Liver (tissue), 9 donors: ENCODE results near the gene BEAN1. TPM values are rescaled to one million over a fixed set of nuclear protein-coding genes. Genes with fewer than 3 reads are reported as not detected.
A peak's percentile ranks its signal among the peaks of the same experiment; 100 is the strongest.

ENCODE experiments used
- DNase-seq: peaks from one replicate; pipeline ENCODE4 v3.0.0-alpha.2; 2017; ENCODE audit warnings: low spot score
- H3K27ac ChIP-seq, 2 donors: one replicate each; pipeline ENCODE4 v1.7.0; 2013; ENCODE audit warnings: inconsistent platforms in 2 of 2, low read length in 2 of 2, control low read depth in 1 of 2, low read depth in 1 of 2, mild to moderate bottlenecking in 1 of 2
- H3K27me3 ChIP-seq, 4 donors: one replicate each; pipeline versions ENCODE4 v1.6.1 to v1.7.0; 2013; ENCODE audit warnings: low read length in 3 of 4, inconsistent platforms in 1 of 4, mild to moderate bottlenecking in 1 of 4, moderate library complexity in 1 of 4; ENCODE audit not compliant: control insufficient read depth in 4 of 4, insufficient read depth in 4 of 4
- H3K36me3 ChIP-seq, 4 donors: one replicate each; pipeline versions ENCODE4 v1.6.1 to v1.7.0; 2013; ENCODE audit warnings: low read length in 3 of 4, mild to moderate bottlenecking in 3 of 4, low read depth in 1 of 4, moderate library complexity in 1 of 4; ENCODE audit not compliant: control insufficient read depth in 4 of 4, insufficient read depth in 3 of 4
- H3K4me1 ChIP-seq, 4 donors: one replicate each; pipeline versions ENCODE4 v1.6.1 to v1.7.0; 2013; ENCODE audit warnings: low read length in 3 of 4, mild to moderate bottlenecking in 3 of 4, moderate library complexity in 1 of 4; ENCODE audit not compliant: control insufficient read depth in 4 of 4, insufficient read depth in 4 of 4
- H3K4me3 ChIP-seq, 3 donors: one replicate each; pipeline versions ENCODE4 v1.6.1 to v1.7.0; 2013; ENCODE audit warnings: low read length in 3 of 3, control low read depth in 1 of 3, low read depth in 1 of 3, mild to moderate bottlenecking in 1 of 3
- H3K9ac ChIP-seq, 2 donors: one replicate each; pipeline ENCODE4 v1.7.0; 2013; ENCODE audit warnings: low read length in 2 of 2, mild to moderate bottlenecking in 2 of 2, moderate library complexity in 2 of 2, control low read depth in 1 of 2, low read depth in 1 of 2
- H3K9me3 ChIP-seq, 4 donors: one replicate each; pipeline versions ENCODE4 v1.6.1 to v1.7.0; 2013; ENCODE audit warnings: low read length in 3 of 4; ENCODE audit not compliant: control insufficient read depth in 4 of 4
- ATF3 ChIP-seq: IDR thresholded peaks from 2 replicates; pipeline ENCODE4 v1.6.1; 2016; ENCODE audit warnings: antibody characterized with exemption
- CTCF ChIP-seq: fragments of 150-350 bp; IDR thresholded peaks from 2 replicates; pipeline ENCODE4 v1.5.1; 2017; ENCODE audit warnings: improper control_type of control experiment, low read depth, low read length; ENCODE audit not compliant: missing input control
- EGR1 ChIP-seq, 2 donors: IDR thresholded peaks; 2 replicates each; pipeline ENCODE4 v1.6.1; 2016 to 2018; ENCODE audit warnings: antibody characterized with exemption in 2 of 2, low read depth in 2 of 2
- FOXA1 ChIP-seq: IDR thresholded peaks from 2 replicates; pipeline ENCODE4 v1.6.1; 2016; ENCODE audit warnings: antibody characterized with exemption
- FOXA2 ChIP-seq: IDR thresholded peaks from 2 replicates; pipeline ENCODE4 v1.6.1; 2016; ENCODE audit warnings: antibody characterized with exemption
- GABPA ChIP-seq, 2 donors: IDR thresholded peaks in 1 of 2; conservative IDR thresholded peaks in 1 of 2; 2 replicates each; pipeline ENCODE4 v1.6.1; 2016; ENCODE audit warnings: antibody characterized with exemption in 2 of 2, mild to moderate bottlenecking in 1 of 2, moderate library complexity in 1 of 2
- HNF4A ChIP-seq, 2 donors: conservative IDR thresholded peaks; 2 replicates each; pipeline ENCODE4 v1.6.1; 2016; ENCODE audit warnings: antibody characterized with exemption in 2 of 2, mild to moderate bottlenecking in 2 of 2
- HNF4G ChIP-seq: IDR thresholded peaks from 2 replicates; pipeline ENCODE4 v1.6.1; 2016; ENCODE audit warnings: antibody characterized with exemption
- JUND ChIP-seq, 2 donors: IDR thresholded peaks; 2 replicates each; pipeline ENCODE4 v1.6.1; 2016; ENCODE audit warnings: antibody characterized with exemption in 2 of 2
- NR2F2 ChIP-seq: IDR thresholded peaks from 2 replicates; pipeline ENCODE4 v1.6.1; 2016; ENCODE audit warnings: antibody characterized with exemption
- RAD21 ChIP-seq, 2 donors: IDR thresholded peaks; 2 replicates each; pipeline ENCODE4 v1.6.1; 2016; ENCODE audit warnings: antibody characterized with exemption in 2 of 2, mild to moderate bottlenecking in 2 of 2
- REST ChIP-seq: IDR thresholded peaks from 2 replicates; pipeline ENCODE4 v1.6.1; 2016; ENCODE audit warnings: antibody characterized with exemption, mild to moderate bottlenecking
- RXRA ChIP-seq, 2 donors: IDR thresholded peaks; 2 replicates each; pipeline ENCODE4 v1.6.1; 2017 to 2018; ENCODE audit warnings: antibody characterized with exemption in 2 of 2, mild to moderate bottlenecking in 1 of 2
- SP1 ChIP-seq: IDR thresholded peaks from 2 replicates; pipeline ENCODE4 v1.6.1; 2018; ENCODE audit warnings: antibody characterized with exemption, mild to moderate bottlenecking
- TAF1 ChIP-seq: conservative IDR thresholded peaks from 2 replicates; pipeline ENCODE4 v1.6.1; 2016; ENCODE audit warnings: antibody characterized with exemption, mild to moderate bottlenecking
- YY1 ChIP-seq: IDR thresholded peaks from 2 replicates; pipeline ENCODE4 v1.6.1; 2016; ENCODE audit warnings: antibody characterized with exemption, mild to moderate bottlenecking
- ZBTB33 ChIP-seq: IDR thresholded peaks from 2 replicates; pipeline ENCODE4 v1.6.1; 2016; ENCODE audit warnings: antibody characterized with exemption
- WGBS: extraction: QIAGEN DNeasy Blood & Tissue Kit; methylation state at CpG from one replicate; pipeline ENCODE4 v1.1.7; 2013; 5-methylcytosine and 5-hydroxymethylcytosine counted together
- polyA plus RNA-seq, 2 donors: library from polyadenylated mRNA; stranded (reverse) in 1 of 2; unstranded in 1 of 2; fragments of 200-250 nt in 1 of 2; fragments of >200 nt in 1 of 2; fragmentation: Nextera tagmentation in 1 of 2; extraction: Ambion mirVana in 1 of 2; gene quantifications; one replicate each; pipeline versions ENCODE4 v1.2.1 to v1.2.3, GENCODE V29; 2013 to 2015
- total RNA-seq, 2 donors: library from RNA; depleted of rRNA; stranded (reverse); fragments of >200 nt; gene quantifications; one replicate each; pipeline ENCODE4 v1.2.3, GENCODE V29; 2014
- donor health status: healthy.
- donor health status: healthy.
- donor health status: healthy.
- donor health status: healthy.
- donor health status: healthy.

Gene BEAN1
- total and polyA plus RNA-seq, 4 donors = 0.22 to 0.99 (median 0.25) TPM; not detected in 1

- Histone ChIP-seq H3K9me3 (no peaks in the 10 kb centered on the region), H3K27me3 (peaks cover 4 to 8% (median 6%) of the 10 kb centered on the region in 4 donors), H3K27ac (no peak overlapping the region), H3K9ac (no peak overlapping the region), H3K4me1 (peaks cover 0 to 14% (median 9%) of the 10 kb centered on the region in 4 donors), H3K4me3 (peak overlapping the region in 1 of 3 donors; percentile 56), H3K36me3 (no peaks in the 10 kb centered on the region)
- 12% methylated on average over 40 of the region's 40 CpGs for WGBS
- DNase-seq = no peak
- TF ChIP-seq FOXA2 (no peak), ATF3 (no peak), CTCF (no peak)
Measured at GRCh38 chr16:66427871-66428681, 981 bp downstream of the BEAN1 start.

GRCh38 chr16:66428682-66429251, 1.7 kb downstream of the BEAN1 start:
- H3K36me3 ChIP-seq = no peaks in the 10 kb centered on the region
- DNase-seq = no peak
- H3K27me3 ChIP-seq = peaks cover 4 to 8% (median 6%) of the 10 kb centered on the region in 4 donors
- 25% methylated on average over 11 of the region's 11 CpGs for WGBS
- H3K4me3 ChIP-seq = no peak overlapping the region
- no peak for TF ChIP-seq HNF4A (conservative IDR thresholded peaks at IDR 0.05)
- TF ChIP-seq FOXA1 = no peak
- TF ChIP-seq ZBTB33 = no peak
- no peak for TF ChIP-seq ATF3
- TF ChIP-seq CTCF = no peak
- TF ChIP-seq FOXA2 = no peak
- no peak for TF ChIP-seq TAF1
- TF ChIP-seq REST = no peak
- TF ChIP-seq SP1 = no peak
- no peak for TF ChIP-seq NR2F2
- no peak for TF ChIP-seq RAD21 (IDR thresholded peaks at IDR 0.05)
- TF ChIP-seq GABPA (IDR thresholded peaks at IDR 0.05 in 1 of 2, conservative IDR thresholded peaks at IDR 0.05 in 1 of 2) = no peak
- TF ChIP-seq RXRA (IDR thresholded peaks at IDR 0.05) = no peak
- TF ChIP-seq EGR1 (IDR thresholded peaks at IDR 0.05; ENCODE audit: low read depth in 2 of 2) = no peak
- no peak for TF ChIP-seq JUND (IDR thresholded peaks at IDR 0.05)
- no peak for TF ChIP-seq HNF4G
- no peak for TF ChIP-seq YY1
- H3K9ac ChIP-seq = no peak overlapping the region
- H3K4me1 ChIP-seq = peaks cover 0 to 14% (median 9%) of the 10 kb centered on the region in 4 donors
- H3K27ac ChIP-seq = no peak overlapping the region
- no peaks in the 10 kb centered on the region for H3K9me3 ChIP-seq
